HCT116 (cell line): ENCODE data around the gene TMEM182. TPM values are rescaled to one million over a fixed set of nuclear protein-coding genes. Genes with fewer than 3 reads are reported as not detected.

Experiments
- ATAC-seq: fragments of 200-7000 bp; cut with Tn5 transposase; 2 replicates; pipeline ENCODE4 v1.9.1; 2020; ENCODE audit warnings: mild to moderate bottlenecking, moderate library complexity
- BruUV-seq: library from RNA; stranded (reverse); fragments of 400-500 nt; replicated peaks from 2 replicates; lab custom pipeline; 2021; lab: Mats Ljungman, UMichigan
- CTCF ChIA-PET: fragments of 300-600 bp; sonication (Branson Sonifier 250); formaldehyde crosslinking; loops from one replicate; lab custom pipeline; 2021; ENCODE audit warnings: antibody characterized with exemption; lab: Charles Lee
- POLR2A ChIA-PET: fragments of 300-600, 350-600 bp; sonication (Branson Sonifier 250); formaldehyde crosslinking; loops from one replicate; lab custom pipeline; 2021; ENCODE audit warnings: antibody characterized with exemption; lab: Charles Lee
- RAD21 ChIA-PET, 2 experiments: fragments of 300-600 bp; sonication (Branson Sonifier 250); formaldehyde crosslinking; loops; one replicate each; lab custom pipeline; 2023; ENCODE audit warnings: low total read pairs in 2 of 2; ENCODE audit not compliant: uncharacterized antibody in 2 of 2, unreplicated experiment in 2 of 2, low non-redundant PET in 1 of 2; lab: Charles Lee
- DNase-seq: peaks from one replicate; pipeline ENCODE4 v3.0.0-alpha.2; 2010; ENCODE audit warnings: low read depth, low spot score
- H2AFZ ChIP-seq: fragments of 200-600 bp; shearing (Covaris generic), sonication (generic); 2 replicates; pipeline ENCODE4 v1.6.1; 2017; ENCODE audit warnings: low read depth, mixed run types, mixed read lengths, antibody characterized with exemption, low read length; ENCODE audit not compliant: poor library complexity, severe bottlenecking
- H3K27ac ChIP-seq: 2 replicates; pipeline ENCODE4 v1.5.1; 2012; ENCODE audit warnings: low read depth, low read length
- H3K27me3 ChIP-seq: fragments of 200-600 bp; sonication (generic); 2 replicates; pipeline ENCODE4 v1.6.1; 2016; ENCODE audit warnings: mixed run types, low read length, mixed read lengths; ENCODE audit not compliant: insufficient read depth
- H3K36me3 ChIP-seq, 2 experiments: fragments of 200-500 bp in 1 of 2; fragments of 200-600 bp in 1 of 2; sonication (Bioruptor generic) in 1 of 2; sonication (generic) in 1 of 2; 2 replicates each; pipeline versions ENCODE4 v1.5.1 to v1.6.1; 2014 to 2016; ENCODE audit warnings: low read length in 2 of 2, inconsistent platforms in 1 of 2, mixed read lengths in 1 of 2, mixed run types in 1 of 2; ENCODE audit not compliant: insufficient read depth in 2 of 2, control insufficient read depth in 1 of 2
- H3K4me1 ChIP-seq, 2 experiments: fragments of 200-600 bp in 1 of 2; sonication (generic) in 1 of 2; 2 replicates each; pipeline versions ENCODE4 v1.5.1 to v1.6.1; 2012 to 2017; ENCODE audit warnings: low read length in 2 of 2, inconsistent platforms in 1 of 2, mild to moderate bottlenecking in 1 of 2, mixed read lengths in 1 of 2, mixed run types in 1 of 2, moderate library complexity in 1 of 2; ENCODE audit not compliant: insufficient read depth in 2 of 2, control insufficient read depth in 1 of 2
- H3K4me2 ChIP-seq: fragments of 200-600 bp; sonication (generic); 2 replicates; pipeline ENCODE4 v1.6.1; 2017; ENCODE audit warnings: mixed run types, low read length, mixed read lengths
- H3K4me3 ChIP-seq, 2 experiments: fragments of 200-600 bp in 1 of 2; sonication (generic) in 1 of 2; replicated peaks in 1 of 2; 2 replicates each; pipeline ENCODE4 v1.5.1; 2011 to 2016; ENCODE audit warnings: low read length in 2 of 2, control low read depth in 1 of 2, low read depth in 1 of 2, mild to moderate bottlenecking in 1 of 2, mixed read lengths in 1 of 2, mixed run types in 1 of 2
- H3K79me2 ChIP-seq: fragments of 200-600 bp; sonication (generic); 2 replicates; pipeline ENCODE4 v1.6.1; 2017; ENCODE audit warnings: mild to moderate bottlenecking, mixed run types, low read length, moderate library complexity, mixed read lengths; ENCODE audit not compliant: insufficient read depth
- H3K9ac ChIP-seq: fragments of 200-600 bp; sonication (generic); 2 replicates; pipeline ENCODE4 v1.6.1; 2016; ENCODE audit warnings: low read length, mixed read lengths
- H3K9me2 ChIP-seq: fragments of 200-600 bp; sonication (generic), shearing (Covaris generic); 2 replicates; pipeline ENCODE4 v1.6.1; 2017; ENCODE audit warnings: mixed run types, mild to moderate bottlenecking, moderate library complexity; ENCODE audit not compliant: insufficient read depth
- H3K9me3 ChIP-seq, 2 experiments: fragments of 200-500 bp in 1 of 2; fragments of 200-600 bp in 1 of 2; sonication (Bioruptor generic) in 1 of 2; sonication (generic) in 1 of 2; 2 replicates each; pipeline ENCODE4 v1.6.1; 2014 to 2017; ENCODE audit warnings: low read length in 2 of 2, mixed read lengths in 2 of 2, inconsistent platforms in 1 of 2, low read depth in 1 of 2, mild to moderate bottlenecking in 1 of 2, mixed run types in 1 of 2, moderate library complexity in 1 of 2; ENCODE audit not compliant: control insufficient read depth in 1 of 2, insufficient read depth in 1 of 2
- H4K20me1 ChIP-seq: fragments of 200-600 bp; sonication (generic), shearing (Covaris generic); 2 replicates; pipeline ENCODE4 v1.6.1; 2017; ENCODE audit warnings: mixed run types, mild to moderate bottlenecking, moderate library complexity; ENCODE audit not compliant: insufficient read depth
- CBX3 ChIP-seq: IDR thresholded peaks from 2 replicates; pipeline ENCODE4 v1.6.1; 2012; ENCODE audit warnings: low read depth
- EGR1 ChIP-seq: IDR thresholded peaks from 2 replicates; pipeline ENCODE4 v1.6.1; 2012; ENCODE audit warnings: low read depth
- ELF1 ChIP-seq: IDR thresholded peaks from 2 replicates; pipeline ENCODE4 v1.6.1; 2012; ENCODE audit warnings: low read depth, borderline replicate concordance
- EZH2 ChIP-seq: fragments of 200-600 bp; sonication (generic); IDR thresholded peaks from 2 replicates; pipeline ENCODE4 v1.6.1; 2017; ENCODE audit warnings: antibody characterized with exemption, mixed run types
- EZH2phosphoT487 ChIP-seq: fragments of 200-600 bp; IDR thresholded peaks from 2 replicates; pipeline ENCODE4 v1.6.1; 2018; ENCODE audit warnings: antibody characterized with exemption, borderline replicate concordance
- FOSL1 ChIP-seq: IDR thresholded peaks from 2 replicates; pipeline ENCODE4 v1.6.1; 2012; ENCODE audit warnings: low read depth
- JUND ChIP-seq: IDR thresholded peaks from 2 replicates; pipeline ENCODE4 v1.6.1; 2012
- POLR2A ChIP-seq: IDR thresholded peaks from 2 replicates; pipeline ENCODE4 v1.7.0; 2011; ENCODE audit warnings: borderline replicate concordance; ENCODE audit not compliant: insufficient read depth, insufficient read length; ENCODE audit errors: extremely low read depth
- RAD21 ChIP-seq: IDR thresholded peaks from 2 replicates; pipeline ENCODE4 v1.6.1; 2012; ENCODE audit warnings: low read depth, mild to moderate bottlenecking
- REST ChIP-seq: IDR thresholded peaks from 2 replicates; pipeline ENCODE4 v1.6.1; 2012; ENCODE audit warnings: low read depth
- SIN3A ChIP-seq: IDR thresholded peaks from 2 replicates; pipeline ENCODE4 v1.6.1; 2012; ENCODE audit warnings: low read depth
- SP1 ChIP-seq: IDR thresholded peaks from 2 replicates; pipeline ENCODE4 v1.6.1; 2012; ENCODE audit warnings: low read depth
- SRF ChIP-seq: IDR thresholded peaks from 2 replicates; pipeline ENCODE4 v1.6.1; 2012; ENCODE audit warnings: low read depth
- TCF7L2 ChIP-seq: IDR thresholded peaks from 2 replicates; pipeline ENCODE4 v1.7.0; 2011; ENCODE audit warnings: borderline replicate concordance, inconsistent platforms; ENCODE audit not compliant: insufficient read depth, insufficient read length; ENCODE audit errors: extremely low read depth
- ZNF274 ChIP-seq: fragments of 200-500 bp; sonication (Bioruptor generic); IDR thresholded peaks from 2 replicates; pipeline ENCODE4 v1.6.1; 2014; ENCODE audit warnings: mild to moderate bottlenecking, low read depth, low read length, inconsistent platforms
- intact Hi-C: fragments of 100-400 bp; cut with micrococcal nuclease; formaldehyde crosslinking; loops from 2 replicates; pipeline ENCODE4 v1.10.0; 2022
- total RNA-seq: library from RNA; stranded (reverse); gene quantifications from one replicate; pipeline ENCODE4 v1.2.1, GENCODE V29; 2021; ENCODE audit not compliant: unreplicated experiment

Gene TMEM182
- total RNA-seq, 1 experiment from 2014 or later, result 8.4 TPM

DNA sequence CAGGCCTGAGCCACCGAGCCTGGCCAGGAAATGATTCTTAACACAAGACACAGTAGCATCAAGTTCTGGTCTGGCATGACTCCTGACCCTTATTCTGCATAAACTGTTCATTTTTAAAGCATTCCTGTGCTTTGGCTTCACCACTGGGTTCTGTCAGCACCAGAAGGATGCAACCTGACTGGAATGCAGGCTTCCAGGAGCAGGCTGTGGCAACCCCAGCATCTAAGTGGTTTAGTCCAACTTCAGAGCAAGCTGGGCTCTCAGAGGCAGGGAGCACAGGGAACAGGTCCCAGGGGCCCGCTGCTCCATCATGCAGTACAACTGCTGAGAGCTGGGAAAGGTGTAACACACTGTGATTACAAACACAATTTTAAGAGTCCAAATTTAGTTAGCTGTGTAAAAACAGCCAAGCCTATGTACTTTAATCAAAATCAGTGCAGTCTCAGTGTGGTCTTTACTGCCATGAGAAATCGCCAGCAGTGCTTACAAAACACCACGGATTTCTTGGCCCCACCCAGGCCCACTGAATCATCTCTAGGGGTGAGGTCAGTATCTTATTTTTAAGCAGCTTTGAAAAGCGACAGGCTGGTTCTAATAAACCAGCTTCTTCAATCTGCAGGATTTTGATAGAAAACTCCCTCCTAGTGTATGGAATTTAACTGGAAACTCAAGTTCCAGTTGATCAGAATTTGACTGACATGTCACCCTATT lies 44.4 kb upstream of the TMEM182 start:
- no peak overlapping the region for H3K27ac ChIP-seq
- POLR2A ChIA-PET, result no interaction called here
- RAD21 ChIA-PET, result no interaction called here

DNA sequence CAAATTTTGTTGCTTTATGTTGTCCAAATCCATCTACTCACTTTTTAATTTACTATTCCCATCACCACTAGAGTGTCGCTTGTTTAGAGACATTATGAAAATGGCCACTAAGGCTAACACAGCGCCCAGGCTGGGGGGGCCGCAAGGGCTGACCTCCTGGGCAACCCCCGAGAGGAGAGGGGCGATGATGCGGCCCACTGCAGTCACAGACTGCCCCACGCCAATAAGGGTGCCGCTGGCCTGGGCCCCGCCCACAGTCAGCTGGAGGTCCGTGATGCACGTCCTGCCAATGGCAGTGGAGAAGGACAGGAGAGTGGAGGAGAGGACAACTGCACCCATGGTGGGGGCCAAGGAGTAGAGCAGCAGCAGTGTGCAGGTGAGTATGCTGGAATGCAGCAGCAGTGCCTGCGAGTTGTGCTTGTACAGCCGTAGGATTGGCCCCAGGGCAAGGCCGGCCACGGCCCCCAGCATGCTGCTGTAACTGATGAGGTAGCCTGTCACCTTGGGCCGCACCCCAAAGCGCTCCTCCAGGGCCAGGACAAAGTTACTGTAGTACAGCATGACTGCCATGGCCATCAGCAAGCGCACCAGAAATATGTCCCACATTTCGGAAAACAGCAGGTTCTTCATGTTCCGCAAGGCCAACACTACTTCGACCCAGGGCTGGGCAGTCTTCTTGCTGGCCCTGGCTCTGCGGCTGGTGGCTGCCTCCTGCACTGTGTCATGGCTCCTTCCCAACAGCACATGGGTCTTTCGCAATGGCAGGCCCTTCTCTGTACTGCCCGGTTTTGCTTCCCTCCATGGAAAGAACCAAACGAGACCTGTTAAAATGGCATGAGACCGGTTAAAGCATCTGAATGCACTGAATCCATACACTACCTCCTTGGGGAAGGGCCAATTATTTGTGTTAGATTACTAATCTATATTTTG lies 43.2 kb upstream of the TMEM182 start:
- BruUV-seq, result no TSS peak
- no peaks in the 10 kb centered on the region for H3K79me2 ChIP-seq
- ChIA-PET CTCF (no interaction called here), POLR2A (no interaction called here), RAD21 (no interaction called here)
- H3K4me2 ChIP-seq, result no peak overlapping the region
- H3K27me3 ChIP-seq, result no peaks in the 10 kb centered on the region
- TF ChIP-seq EGR1 (no peak), EZH2 (no peak), ELF1 (no peak), CBX3 (no peak), RAD21 (no peak), EZH2phosphoT487 (no peak), SIN3A (no peak), REST (no peak), SP1 (no peak), SRF (no peak)
- H3K27ac ChIP-seq, result no peak overlapping the region
- H3K9me2 ChIP-seq, result no peaks in the 10 kb centered on the region
- H3K4me1 ChIP-seq, result no peaks in the 10 kb centered on the region
- H3K4me3 ChIP-seq, result no peak overlapping the region
- no peaks in the 10 kb centered on the region for H4K20me1 ChIP-seq
- no peak for DNase-seq
- H3K9ac ChIP-seq, result no peak overlapping the region
- H3K9me3 ChIP-seq, result no peaks in the 10 kb centered on the region
- H3K36me3 ChIP-seq, result peaks cover 12 to 16% of the 10 kb centered on the region in 2 experiments
- no peak overlapping the region for H2AFZ ChIP-seq
- ATAC-seq, result no peak
- intact Hi-C loops, result no loop called here

More for the DNA sequence above, 44.4 kb upstream of the TMEM182 start:
- CTCF ChIA-PET, result no interaction called here
- no peak for TF ChIP-seq POLR2A
- no peak for TF ChIP-seq FOSL1
- TF ChIP-seq CBX3, result no peak
- no peak for TF ChIP-seq JUND
- TF ChIP-seq ELF1, result no peak
- no peak for TF ChIP-seq ZNF274
- TF ChIP-seq EZH2, result no peak
- TF ChIP-seq RAD21, result no peak
- TF ChIP-seq TCF7L2, result no peak
- TF ChIP-seq SRF, result no peak
- TF ChIP-seq, all 23 proteins: peak for 0
- H3K4me3 ChIP-seq, result no peak overlapping the region
- DNase-seq (no peak), ATAC-seq (no peak)
- no TSS peak for BruUV-seq
- H4K20me1 ChIP-seq, result no peaks in the 10 kb centered on the region
- H3K9me2 ChIP-seq, result no peaks in the 10 kb centered on the region
- H3K27me3 ChIP-seq, result no peaks in the 10 kb centered on the region
- no peaks in the 10 kb centered on the region for H3K4me1 ChIP-seq
- H3K9ac ChIP-seq, result no peak overlapping the region
- H3K79me2 ChIP-seq, result no peaks in the 10 kb centered on the region
- H3K9me3 ChIP-seq, result no peaks in the 10 kb centered on the region
- H2AFZ ChIP-seq, result no peak overlapping the region
- intact Hi-C loops, result no loop called here
- H3K4me2 ChIP-seq, result no peak overlapping the region
- peaks cover 9 to 12% of the 10 kb centered on the region in 2 experiments; a peak in 3 of 4 replicates for H3K36me3 ChIP-seq
